ENCODE results near the gene CHMP1A.

- TF ChIP-seq CTCF (IDR thresholded peaks at IDR 0.05) (no peak), POLR2A (IDR thresholded peaks at IDR 0.05) (no peak), EP300 (IDR thresholded peaks at IDR 0.05) (no peak)
These were observed 57.6 kb downstream of the CHMP1A start for GRCh38 chr16:89599902-89600301.

All from ovary (tissue), 3 donors.